Activated CD4-positive, alpha-beta T cell treated with anti-CD3 and anti-CD28 coated beads, Interleukin-2, Interleukin-6, amounts not matched to agents 100 ng/mL and 50 ng/mL, durations not matched to agents 16 hours and 8 hours (primary cell): ENCODE results near the gene RAD51B.

ENCODE experiments used
- DNase-seq: peaks from one replicate; pipeline ENCODE4 v3.0.0-alpha.2; 2020

Gene RAD51B

DNA sequence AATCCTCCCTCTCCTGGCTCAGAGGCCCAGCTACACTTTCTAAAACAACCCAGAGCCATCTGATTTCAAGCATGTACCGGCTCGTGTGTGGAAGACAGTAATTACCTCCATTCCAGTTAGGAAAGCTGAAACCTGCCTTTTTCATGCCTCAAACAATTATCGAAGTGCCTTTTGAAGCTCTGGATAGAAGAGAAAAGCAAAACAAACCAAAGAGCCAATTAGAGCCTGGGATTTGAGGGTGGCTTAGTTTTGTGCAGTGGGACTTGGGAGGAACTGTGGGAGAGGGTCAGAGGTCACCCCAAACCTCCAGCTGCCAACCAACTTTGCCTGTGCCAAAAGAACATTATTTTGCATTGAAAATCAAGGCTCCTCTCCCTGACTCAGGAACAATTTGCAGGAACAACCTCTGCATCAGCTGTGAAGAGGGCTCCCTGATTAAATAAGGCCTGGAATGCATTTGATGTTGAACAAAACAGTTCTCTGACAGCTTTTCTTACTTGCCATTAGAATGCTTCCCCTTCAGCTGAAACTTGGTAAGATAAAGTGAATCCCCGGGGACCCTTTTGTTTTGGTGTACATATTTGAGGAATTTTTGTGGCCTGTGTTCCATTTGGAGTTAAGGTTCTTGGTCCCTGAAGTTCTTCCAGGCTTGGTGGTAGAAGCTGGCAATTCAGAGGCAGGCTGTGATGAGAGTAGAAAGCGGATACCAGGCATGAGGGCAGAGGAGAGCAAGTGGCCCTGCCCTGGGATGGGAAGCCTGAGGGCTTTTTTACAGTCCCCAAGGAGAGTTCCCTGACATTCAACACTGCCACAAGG lies 703.1 kb downstream of the RAD51B start:
- no peak for DNase-seq

DNA sequence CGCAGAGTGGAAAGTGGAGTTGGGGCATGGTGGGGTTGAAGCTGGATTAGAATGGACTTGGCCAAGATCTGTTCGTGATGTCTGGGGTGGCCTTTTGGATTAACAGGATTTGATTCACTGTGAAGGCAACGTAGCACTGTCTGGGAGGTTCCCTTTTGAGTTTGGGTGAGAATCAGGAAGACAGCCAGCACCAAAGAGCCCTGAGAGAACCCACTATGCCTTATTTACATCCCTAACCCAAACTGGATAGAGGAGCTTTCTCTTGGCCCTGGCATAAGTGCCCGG lies 703.7 kb downstream of the RAD51B start:
- no peak for DNase-seq

DNA sequence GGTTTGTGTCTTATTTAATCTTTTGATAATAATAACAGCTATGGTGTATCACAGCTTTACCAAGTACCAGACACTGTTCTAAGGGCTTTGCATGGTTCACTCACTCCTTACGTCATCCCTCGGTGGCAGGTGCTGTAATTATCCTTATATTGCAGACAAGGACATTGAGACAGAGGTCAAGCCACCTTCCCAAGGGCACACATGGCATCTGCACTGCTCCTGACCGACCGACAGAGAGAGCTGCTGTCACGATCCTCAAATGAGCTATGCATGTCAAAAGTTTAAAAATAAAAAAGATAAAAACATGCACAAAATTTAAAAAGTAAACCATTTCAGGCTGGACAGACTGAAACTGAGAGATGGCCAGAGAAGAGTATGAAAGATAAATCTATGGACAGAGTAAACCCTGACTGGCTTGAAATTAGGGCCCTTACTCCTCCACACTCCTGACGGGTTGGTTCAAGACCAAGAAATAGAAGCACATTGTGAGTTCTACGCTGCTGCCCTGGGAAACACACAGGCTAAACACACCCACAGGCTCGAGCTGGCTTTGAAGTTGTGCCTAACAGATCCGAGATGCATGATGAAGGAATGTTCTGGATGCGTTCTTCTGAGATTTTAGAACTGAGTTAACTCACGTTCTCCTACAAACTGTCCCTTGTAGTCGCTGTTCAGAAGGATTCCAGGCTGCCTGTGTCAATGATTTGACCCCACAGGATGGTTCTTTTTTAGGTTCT lies 704.6 kb downstream of the RAD51B start:
- no peak for DNase-seq

DNA sequence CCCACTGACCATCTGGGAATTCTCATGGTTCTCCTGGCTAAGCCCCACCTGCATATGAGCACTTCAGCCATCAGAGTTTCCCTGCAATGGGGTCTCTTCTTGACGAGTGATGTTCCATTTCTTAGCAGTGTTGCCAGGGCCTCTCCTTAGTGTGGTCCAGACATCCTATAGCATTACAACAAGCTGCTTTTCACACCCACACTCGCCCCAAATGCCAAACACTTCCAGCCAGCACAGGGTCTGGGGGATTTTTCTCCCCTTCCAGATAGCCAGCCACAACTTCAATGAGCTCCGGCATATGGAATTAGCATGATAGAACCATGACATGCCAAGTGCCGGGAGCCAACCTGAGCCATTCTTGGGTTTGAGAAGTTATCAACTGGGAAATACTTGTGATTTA lies 705.9 kb downstream of the RAD51B start:
- DNase-seq, result no peak

DNA sequence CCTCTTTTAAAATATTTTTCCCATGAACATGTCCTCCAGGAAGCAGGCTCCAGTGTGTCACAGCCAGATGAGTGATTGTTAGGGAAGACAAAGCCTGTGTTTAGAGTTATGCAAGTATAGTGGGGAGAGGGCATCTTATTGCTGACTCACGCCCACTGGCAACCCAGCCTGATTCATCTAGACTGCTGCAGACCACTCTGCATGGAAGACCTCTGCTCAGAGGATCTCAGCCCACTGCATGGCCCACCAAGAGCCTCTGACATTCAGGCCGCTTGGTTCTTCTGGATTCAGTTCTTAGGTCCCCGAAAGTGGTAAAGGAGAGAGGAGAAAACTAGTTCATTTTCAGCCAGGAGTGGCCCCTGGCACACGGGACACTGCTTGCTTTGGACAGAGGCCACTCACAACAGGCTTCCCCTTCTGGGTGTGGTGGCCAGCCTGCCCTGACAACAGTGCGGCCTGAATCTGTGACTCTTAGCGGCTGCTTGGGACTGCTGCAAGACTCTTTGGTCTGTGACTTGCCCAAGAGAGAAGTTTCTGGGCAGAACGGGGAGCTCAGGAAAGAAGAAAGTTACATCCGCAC lies 707.0 kb downstream of the RAD51B start:
- no peak for DNase-seq

DNA sequence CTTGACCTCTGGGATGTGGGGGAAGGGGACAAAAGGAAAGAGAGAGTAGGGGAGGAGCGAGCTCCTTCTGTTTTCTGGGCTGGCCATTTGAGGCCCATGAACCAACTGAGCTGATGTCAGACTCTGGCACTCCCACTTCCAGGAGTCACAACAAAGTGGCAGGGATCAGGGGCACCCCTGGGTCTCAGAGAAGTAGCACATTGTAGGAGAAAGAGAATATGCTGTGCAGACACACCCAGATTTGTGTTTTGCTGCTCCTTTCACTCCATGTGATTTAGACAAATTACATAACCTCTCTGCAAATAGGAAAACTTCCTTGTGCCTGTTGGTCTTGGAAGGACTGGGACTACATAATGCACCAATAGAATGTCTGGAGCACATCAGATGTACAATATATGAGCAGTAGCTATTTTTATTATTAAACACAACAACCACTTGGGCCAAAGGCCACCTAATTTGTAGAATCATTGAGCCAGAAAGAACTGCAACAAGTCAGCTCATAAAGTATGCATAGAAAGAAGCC lies 707.8 kb downstream of the RAD51B start:
- no peak for DNase-seq

DNA sequence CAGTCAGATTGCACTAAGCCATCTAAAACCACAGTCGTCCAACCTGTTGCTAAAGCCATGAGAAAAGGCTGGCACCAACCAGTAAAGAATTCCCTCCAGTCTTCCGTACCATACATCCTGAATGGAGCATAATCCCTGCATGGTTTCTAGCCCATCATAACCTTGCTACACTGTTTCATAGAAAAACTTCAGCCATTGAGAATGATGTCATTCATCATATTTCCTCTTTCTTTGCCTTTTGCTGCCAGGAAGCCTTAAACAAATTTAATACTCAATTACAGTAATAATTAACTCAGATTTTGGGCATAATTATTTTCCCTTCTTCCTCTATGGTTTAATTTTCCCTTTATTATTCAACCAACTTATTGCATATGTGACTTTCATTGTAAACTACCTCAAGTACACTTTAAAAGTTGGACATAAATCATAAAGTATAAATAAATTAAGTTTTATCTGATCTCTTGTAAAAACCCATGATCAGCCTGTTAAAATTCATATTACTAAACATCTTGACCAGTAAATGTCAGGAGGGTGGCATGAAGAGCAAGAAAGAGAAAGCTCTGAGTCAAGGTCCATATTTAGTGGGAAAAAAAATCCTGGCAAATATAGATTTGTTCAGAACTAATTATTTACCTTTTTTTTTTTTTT lies 708.6 kb downstream of the RAD51B start:
- no peak for DNase-seq

DNA sequence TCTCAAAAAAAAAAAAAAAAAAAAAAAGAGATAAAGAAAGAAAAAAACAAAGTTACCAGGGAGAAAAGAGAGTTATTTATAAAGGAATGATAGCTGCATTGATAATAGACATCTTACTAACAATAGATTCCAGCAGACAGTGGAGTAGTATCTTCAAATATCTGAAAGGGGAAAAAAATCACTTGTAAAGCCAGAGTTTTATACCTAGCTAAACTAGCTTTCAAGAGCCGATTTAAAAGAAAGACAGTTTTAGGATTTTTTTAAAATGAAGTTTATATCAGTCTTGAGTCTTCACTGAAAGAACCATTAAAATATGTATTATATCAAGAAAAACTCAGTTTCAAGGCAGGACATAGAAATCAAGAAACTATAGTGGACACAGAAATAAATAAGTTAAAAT lies 710.9 kb downstream of the RAD51B start:
- no peak for DNase-seq

DNA sequence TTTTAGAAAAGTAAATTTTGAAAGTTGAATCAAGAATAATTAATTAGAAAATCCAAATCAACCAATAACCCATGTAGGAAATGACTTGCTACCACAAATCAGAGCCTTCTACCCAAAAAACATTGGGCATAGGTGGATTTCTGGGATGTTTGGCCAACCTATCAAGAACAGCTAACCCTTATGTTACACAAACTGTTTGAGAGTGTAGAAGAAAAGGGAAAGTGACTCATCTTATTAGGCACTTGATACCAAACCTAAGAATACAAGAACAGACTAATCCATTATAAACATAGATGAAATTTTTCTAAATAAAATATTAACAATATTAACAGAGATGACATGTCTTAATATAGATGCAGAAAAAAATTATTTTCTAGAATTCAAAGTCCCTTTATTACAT lies 712.9 kb downstream of the RAD51B start:
- DNase-seq, result no peak

DNA sequence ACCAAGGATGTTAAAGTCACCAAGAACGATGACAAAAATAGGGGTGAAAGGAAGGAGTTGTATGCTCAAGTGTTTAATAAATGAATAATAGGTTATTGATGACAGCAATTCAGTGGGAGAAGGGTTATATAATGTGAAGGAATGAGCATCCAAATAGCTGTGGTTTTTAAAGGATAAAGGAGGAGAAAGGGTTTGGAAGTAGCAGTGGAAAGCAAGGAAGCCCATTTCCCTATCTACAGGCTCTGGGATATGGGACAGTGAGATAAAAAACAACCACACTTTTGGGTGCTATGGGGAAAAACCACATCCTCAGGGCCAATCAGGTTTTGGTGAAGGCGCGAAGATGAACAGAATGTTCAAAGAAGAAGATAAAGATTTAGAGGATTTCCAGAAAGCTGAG lies 714.7 kb downstream of the RAD51B start:
- DNase-seq, result no peak

DNA sequence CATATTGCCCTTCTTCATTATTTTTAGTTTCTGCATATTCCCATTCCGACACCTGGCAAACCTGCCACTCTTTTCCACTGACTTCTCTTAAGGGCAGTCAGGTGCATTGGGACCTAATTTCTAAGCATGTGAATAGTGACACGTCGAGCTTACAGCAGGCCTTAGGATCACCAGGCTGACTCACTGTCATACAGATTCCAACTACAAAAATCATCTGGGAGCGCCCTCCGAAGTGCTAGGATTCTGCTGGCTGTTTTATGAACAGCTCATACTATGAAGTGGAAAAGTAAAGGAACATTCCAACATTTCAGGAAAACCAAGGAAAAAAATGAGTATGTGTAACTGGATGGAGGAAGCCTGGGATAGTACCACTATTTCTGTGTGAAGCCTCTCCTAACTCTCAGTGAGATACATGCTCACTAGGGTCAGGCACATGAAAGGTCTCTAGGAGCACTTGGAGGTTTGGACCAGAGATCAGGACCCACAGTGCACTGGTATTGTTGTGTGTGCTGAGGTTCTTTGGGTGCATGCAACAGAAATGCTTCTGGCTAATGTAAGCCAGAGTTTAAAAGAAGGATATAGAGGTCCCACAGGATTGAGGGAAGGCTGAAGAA lies 715.9 kb downstream of the RAD51B start:
- no peak for DNase-seq

DNA sequence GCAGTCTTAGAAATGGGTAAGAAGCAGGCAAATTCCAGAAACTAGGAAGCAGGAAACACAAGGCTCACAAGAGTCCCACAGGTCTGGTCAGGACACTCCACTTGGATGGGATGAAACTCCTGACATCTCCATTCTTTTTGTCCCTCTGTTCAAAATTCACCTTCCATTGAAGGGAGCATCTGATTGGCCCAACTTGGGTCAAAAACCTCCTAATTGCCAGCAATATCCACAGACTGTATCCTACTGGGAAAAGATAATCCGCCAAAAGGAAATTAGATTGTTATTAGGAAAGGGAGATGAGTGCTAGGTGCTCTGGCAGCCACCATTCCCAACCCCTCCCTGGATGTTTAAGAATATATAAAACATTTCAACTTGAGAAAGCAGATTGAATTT lies 716.4 kb downstream of the RAD51B start:
- no peak for DNase-seq

DNA sequence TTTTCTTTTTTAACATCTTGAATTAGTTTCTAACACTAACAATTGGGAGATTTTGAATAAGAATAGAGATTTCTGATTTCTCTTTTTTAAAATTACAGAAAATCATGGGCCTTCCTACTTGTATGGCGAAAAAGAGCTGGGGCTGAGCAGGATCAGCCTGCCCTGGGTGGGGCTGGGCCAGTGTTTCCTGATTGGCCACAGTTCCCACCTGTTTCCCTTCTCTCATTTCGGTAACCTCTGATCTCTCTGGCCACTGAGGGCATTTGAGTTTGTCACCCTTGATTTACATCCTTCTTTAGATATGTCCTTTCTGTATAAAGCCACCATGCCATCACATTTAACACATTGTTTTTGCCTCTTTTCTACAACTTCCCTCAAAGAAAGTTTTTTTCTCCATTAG lies 719.1 kb downstream of the RAD51B start:
- DNase-seq, result no peak

DNA sequence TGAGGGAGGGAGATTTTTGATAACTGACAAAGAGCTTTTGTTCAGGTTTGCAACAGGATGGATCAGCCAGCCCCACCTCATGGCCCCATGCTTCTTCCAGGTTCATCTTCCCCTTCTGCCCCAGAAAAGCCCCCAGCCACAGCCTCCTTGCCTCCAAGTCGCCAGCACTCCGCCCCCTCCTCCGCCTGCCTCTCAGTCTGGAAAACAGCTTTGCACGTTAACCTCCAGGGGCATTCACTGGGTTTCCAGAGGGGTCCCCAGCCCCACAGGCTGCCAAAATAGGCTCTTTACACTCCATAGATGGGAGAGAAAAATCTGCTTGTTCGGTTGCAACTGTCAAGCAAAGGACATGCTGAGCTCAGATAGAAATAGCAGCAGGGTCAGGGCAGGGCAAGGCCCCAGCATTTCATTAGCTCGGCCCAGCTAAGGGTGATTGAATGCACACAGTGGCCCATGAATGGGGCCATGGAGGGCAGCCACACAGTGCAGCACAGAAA lies 719.7 kb downstream of the RAD51B start:
- no peak for DNase-seq

DNA sequence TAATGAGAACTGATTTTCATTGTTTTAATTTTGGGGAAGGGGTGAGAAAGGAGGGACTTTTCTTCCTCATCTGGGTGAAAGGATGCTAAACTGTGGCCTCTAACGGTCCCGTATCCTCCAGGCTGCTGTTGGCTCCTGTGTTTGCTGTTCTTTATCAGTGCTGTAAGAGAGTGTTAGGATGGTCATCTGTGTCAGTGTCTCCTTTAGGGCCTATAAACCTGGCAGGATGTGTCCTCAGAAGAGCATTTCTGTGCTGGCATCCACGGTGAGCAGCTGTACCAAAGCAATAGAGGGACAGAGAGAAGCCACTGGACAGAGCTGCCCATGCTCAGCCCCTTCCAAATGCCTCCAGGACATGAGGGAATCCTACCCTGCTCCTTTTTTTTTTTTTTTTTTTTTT lies 720.2 kb downstream of the RAD51B start:
- no peak for DNase-seq

DNA sequence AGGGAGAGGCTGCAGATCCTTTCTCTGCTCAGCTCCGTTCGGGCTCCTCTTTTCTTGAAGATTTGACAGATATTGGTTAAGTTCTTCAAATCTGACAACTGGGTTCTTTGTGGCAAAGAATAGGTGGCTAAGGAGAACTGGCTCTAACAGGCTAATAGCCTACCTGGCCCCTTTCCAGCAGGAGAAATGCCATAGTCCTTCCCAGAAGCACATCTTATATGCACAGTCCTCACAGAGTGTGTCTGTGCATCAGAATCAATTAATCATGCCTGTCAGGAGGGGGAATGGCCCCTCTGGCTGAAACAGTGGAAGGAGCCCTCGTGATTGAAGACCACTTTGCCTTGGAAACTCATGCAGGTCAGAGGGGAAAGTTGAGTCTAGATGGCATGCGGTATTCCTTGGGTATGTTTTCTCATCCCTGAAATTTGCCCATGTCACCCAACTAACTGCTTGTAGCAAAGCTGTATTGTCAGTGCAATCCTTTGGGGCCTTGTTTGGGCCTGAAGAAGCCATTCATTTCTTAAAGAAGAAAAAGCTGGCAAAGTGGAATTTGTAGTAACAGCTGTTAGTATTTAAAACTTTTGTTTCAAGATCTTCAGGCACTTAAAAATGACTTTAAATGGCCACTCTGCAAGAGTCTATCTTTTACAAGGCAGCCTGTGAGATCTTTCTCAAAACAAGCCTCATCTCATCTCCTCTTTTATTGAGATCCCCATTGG lies 721.8 kb downstream of the RAD51B start:
- DNase-seq, result no peak

DNA sequence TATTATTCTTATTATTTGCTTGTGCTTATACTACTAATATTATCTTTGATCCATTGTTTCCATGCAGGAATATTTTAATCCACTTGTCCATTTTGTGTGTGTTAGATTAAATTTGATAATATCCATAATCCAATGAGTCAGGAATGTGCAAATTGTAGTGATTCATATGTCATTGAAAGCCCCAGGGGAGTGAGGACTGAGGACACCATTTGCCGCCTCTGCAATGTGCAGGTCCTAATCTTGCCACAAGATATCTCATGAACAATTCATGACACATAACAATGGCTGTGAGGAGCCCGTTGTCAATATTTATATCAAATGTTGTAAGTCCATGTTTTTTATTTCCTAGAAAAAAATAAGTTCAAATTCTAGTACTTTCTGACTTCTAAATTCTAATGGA lies 722.8 kb downstream of the RAD51B start:
- DNase-seq, result no peak

DNA sequence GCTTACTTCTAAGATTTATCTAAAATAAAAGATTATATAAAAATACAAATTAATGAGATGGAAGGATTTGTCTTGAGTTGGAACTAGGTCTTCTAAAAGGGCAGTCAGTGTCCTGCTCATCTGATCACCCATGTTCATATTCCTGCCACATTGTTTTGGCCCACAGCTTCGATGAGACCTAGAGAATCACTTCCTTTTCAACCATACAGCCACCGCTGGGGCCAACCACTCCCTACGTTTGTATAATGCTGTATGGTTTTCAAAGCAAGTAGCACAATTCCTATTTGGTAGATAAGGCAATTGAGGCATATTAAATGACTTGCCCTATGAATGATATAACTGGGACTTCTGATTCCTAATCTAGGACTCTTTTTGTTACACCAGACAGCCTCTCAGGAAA lies 723.9 kb downstream of the RAD51B start:
- no peak for DNase-seq

DNA sequence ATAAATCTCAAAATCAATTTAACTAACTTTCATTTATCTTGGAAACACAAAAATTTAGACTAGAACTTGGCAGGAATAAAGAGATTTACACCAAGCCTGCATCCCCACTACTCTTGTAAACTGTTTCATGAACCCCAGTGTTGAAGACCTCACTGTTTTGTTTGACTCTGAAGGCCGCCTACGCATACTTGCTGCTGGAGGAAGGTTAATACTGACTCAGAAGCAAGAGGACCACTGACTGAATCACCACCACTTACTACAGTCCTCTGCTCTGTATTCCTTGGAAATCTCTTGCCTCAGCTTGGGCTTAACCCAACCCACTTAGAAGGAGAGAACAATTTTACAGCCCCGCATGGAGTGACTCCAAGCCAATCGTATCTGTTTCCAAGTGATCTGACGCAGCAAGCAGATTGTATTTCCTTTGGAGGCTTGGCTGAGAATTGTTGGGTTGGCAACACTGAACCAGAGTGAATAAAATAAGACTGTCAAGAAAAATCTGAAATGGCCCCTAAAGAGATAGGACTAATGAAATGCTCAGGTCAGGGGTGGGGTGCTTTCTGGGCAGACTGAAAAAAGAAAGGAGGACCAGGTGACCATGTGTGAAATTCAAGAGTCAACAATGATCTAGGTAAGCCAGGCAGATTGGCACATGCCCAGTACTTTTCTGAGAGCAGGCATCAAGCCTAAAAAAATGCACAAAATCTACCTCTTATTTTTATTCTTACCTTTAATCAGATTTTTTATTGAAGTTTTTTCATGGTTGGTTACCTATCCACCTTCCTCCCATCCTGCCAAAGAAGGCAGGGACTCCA lies 724.7 kb downstream of the RAD51B start:
- DNase-seq, result no peak

DNA sequence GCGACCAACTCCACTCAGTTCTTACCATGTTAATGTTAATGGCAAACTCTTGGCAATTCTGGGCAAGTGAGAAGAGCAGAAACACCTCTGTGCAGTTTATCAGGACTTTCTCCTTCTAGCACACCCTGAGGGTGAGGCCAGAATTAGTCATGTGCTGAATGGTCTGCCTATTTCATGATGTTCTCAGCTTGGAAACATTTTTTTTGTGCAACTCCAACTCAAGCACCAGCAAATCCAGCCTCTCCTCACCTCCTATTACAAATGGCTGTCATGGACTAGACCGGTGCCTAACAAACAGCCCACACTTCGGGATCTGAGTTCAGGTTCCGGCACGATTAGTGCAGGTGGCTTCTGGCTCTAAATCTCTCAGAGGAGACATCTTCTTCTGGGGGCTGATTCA lies 727.3 kb downstream of the RAD51B start:
- DNase-seq, result no peak
